Heart left ventricle (tissue), 16 donors: ENCODE data around the gene SNRNP35. TPM values are rescaled to one million over a fixed set of nuclear protein-coding genes. Genes with fewer than 3 reads are reported as not detected.
"Not testable (repeated sequence)": the region's sequence is repeated elsewhere in the genome, so short reads cannot be mapped to it uniquely, and the experiment has no call there.

Source experiments
- ATAC-seq, 4 donors: fragments of 200-7000 bp; cut with Tn5 transposase; one replicate each; pipeline ENCODE4 v1.9.1; 2020 to 2022; ENCODE audit warnings: moderate library complexity in 4 of 4, mild to moderate bottlenecking in 3 of 4, moderate number of reproducible peaks in 1 of 4
- DNase-seq, 5 donors: peaks; one replicate each; pipeline ENCODE4 v3.0.0-alpha.2; 2020
- H3K27ac ChIP-seq, 12 donors: fragments of 200-600 bp; sonication (generic) in 4 of 12; one replicate each; pipeline versions ENCODE4 v1.5.0 to v1.8.0; 2016 to 2022; ENCODE audit warnings: mild to moderate bottlenecking in 2 of 12
- H3K27me3 ChIP-seq, 9 donors: fragments of 200-600 bp; sonication (generic) in 2 of 9; one replicate each; pipeline versions ENCODE4 v1.5.1 to v1.8.0; 2016 to 2022; ENCODE audit warnings: mild to moderate bottlenecking in 3 of 9
- H3K36me3 ChIP-seq, 9 donors: fragments of 200-600 bp; sonication (generic) in 2 of 9; one replicate each; pipeline versions ENCODE4 v1.5.0 to v1.8.0; 2018 to 2022; ENCODE audit warnings: mild to moderate bottlenecking in 2 of 9
- H3K4me1 ChIP-seq, 12 donors: fragments of 200-600 bp; sonication (generic) in 4 of 12; one replicate each; pipeline versions ENCODE4 v1.5.0 to v1.8.0; 2016 to 2022; ENCODE audit warnings: mild to moderate bottlenecking in 3 of 12
- H3K4me3 ChIP-seq, 12 donors: fragments of 200-600 bp; sonication (generic) in 4 of 12; one replicate each; pipeline versions ENCODE4 v1.5.0 to v1.8.0; 2017 to 2022; ENCODE audit warnings: mild to moderate bottlenecking in 9 of 12, moderate library complexity in 4 of 12
- H3K9me3 ChIP-seq, 12 donors: fragments of 200-600 bp; sonication (generic) in 4 of 12; one replicate each; pipeline versions ENCODE4 v1.5.0 to v1.8.0; 2016 to 2022; ENCODE audit warnings: mild to moderate bottlenecking in 1 of 12
- CTCF ChIP-seq, 12 donors: fragments of 200-600 bp; sonication (generic) in 4 of 12; IDR thresholded peaks; one replicate each; pipeline versions ENCODE4 v1.5.0 to v1.8.0; 2018 to 2022; ENCODE audit warnings: antibody characterized with exemption in 12 of 12, mild to moderate bottlenecking in 5 of 12
- POLR2A ChIP-seq, 2 donors: fragments of 450-650 bp; IDR thresholded peaks; one replicate each; pipeline ENCODE4 v1.6.1; 2017; ENCODE audit warnings: antibody characterized with exemption in 2 of 2, mild to moderate bottlenecking in 2 of 2, moderate library complexity in 2 of 2
- WGBS, 4 donors: extraction: QIAGEN DNeasy Blood & Tissue Kit in 2 of 4; methylation state at CpG; one replicate each; pipeline versions ENCODE4 v1.1.5 to v1.1.7; 2013 to 2018; 5-methylcytosine and 5-hydroxymethylcytosine counted together
- intact Hi-C, 10 donors: fragments of 100-400 bp; cut with DNase I; formaldehyde crosslinking; loops; one replicate each; pipeline versions ENCODE4 v1.11.1 to v1.14.2; 2022
- polyA plus RNA-seq, 2 donors: library from polyadenylated mRNA; stranded (reverse); fragments of 200-250 nt; gene quantifications; one replicate each; pipeline ENCODE4 v1.2.3, GENCODE V29; 2013
- total RNA-seq, 9 donors: library from RNA; depleted of rRNA in 2 of 9; stranded (reverse); fragments of >200 nt in 2 of 9; fragmentation: NEBNext Ultra II Directional in 3 of 9; extraction: Animal tissue kit (Norgen Biotek cat#: 25700) in 3 of 9; gene quantifications; one replicate each; pipeline versions ENCODE4 v1.1.0 to v1.2.4, GENCODE V29; 2016 to 2023
- donor health status: ischemic (EF 13 %, LVEDD 7.1; RV severe dilation, severe dysfunction).
- donor health status: healthy with polysubstance abuse.
- donor health status: DM: no; HTN: yes; CAD: no.
- donor health status: DM: no; HTN: no; CAD: no.
- donor health status: ischemic (EF 25% LVEDD 6.9; RV normal size, moderate dysfunction).
- donor health status: ischemic (EF 25% LVEDD 5.7; RV mildly dilated, moderate dysfunction).
- donor health status: healthy.
- donor health status: DM: yes; HTN: yes; CAD: no.
- donor health status: ischemic (EF 35%, LVEDD 5.7; RV mildly dilated, moderate dysfunction).
- donor health status: nonischemic (EF 11% LVEDD 7.7; RV severe dilation, severe dysfunction).
- donor health status: DM: yes; HTN: yes; CAD: no.
- donor health status: PGD.
- donor health status: ischemic (EF 29% LVEDD 5.4; RV normal size, mild dysfunction).
- donor health status: nonischemic (EF 23%, LVEDD 6.1; RV moderate dilation, normal function).

The SNRNP35 gene
- total and polyA plus RNA-seq, 11 donors: 18.5 to 72.8 (median 22.0) TPM

GRCh38 chr12:123450636-123451035 lies 7.3 kb upstream of the SNRNP35 start:
- 93 to 94% (median 94%) methylated on average over 9 of the region's 9 CpGs for WGBS, 4 donors
- intact Hi-C loops: loop anchor here in 1 of 10 donors (10.0 kb wide), 1 partner anchor 66 kb away; the partner anchor contains the start of gene KMT5A
- no peak for ATAC-seq

GRCh38 chr12:123452276-123452550 lies 5.7 kb upstream of the SNRNP35 start:
- H3K9me3 ChIP-seq, H3K4me3 ChIP-seq, ATAC-seq, DNase-seq, H3K36me3 ChIP-seq, H3K27ac ChIP-seq, H3K27me3 ChIP-seq: not testable (repeated sequence)
- intact Hi-C loops: loop anchor here in 1 of 10 donors (10.0 kb wide), 1 partner anchor 67 kb away; the partner anchor contains the start of gene KMT5A
- peaks cover 0 to 14% (median 0%) of the 10 kb centered on the region in 12 donors for H3K4me1 ChIP-seq
- WGBS, 4 donors: 0 to 92% (median 52%) methylated on average over 1 of the region's 1 CpG

More at GRCh38 chr12:123450636-123451035, 7.3 kb upstream of the SNRNP35 start:
- Histone ChIP-seq H3K4me1 (peaks cover 0 to 24% (median 8%) of the 10 kb centered on the region in 12 donors), H3K9me3 (no peaks in the 10 kb centered on the region), H3K27me3 (no peaks in the 10 kb centered on the region), H3K27ac (no peak overlapping the region), H3K36me3 (no peaks in the 10 kb centered on the region), H3K4me3 (no peak overlapping the region)
- TF ChIP-seq POLR2A (IDR thresholded peaks at IDR 0.05) (no peak), CTCF (IDR thresholded peaks at IDR 0.05) (no peak)
- DNase-seq: no peak

GRCh38 chr12:123453165-123453564 lies 4.8 kb upstream of the SNRNP35 start:
- no peaks in the 10 kb centered on the region for H3K9me3 ChIP-seq
- H3K4me1 ChIP-seq: peaks cover 0 to 9% (median 0%) of the 10 kb centered on the region in 12 donors
- ATAC-seq: no peak
- intact Hi-C loops: loop anchor here in 1 of 10 donors (10.0 kb wide), 1 partner anchor 68 kb away; the partner anchor contains the start of gene KMT5A
- no peak for DNase-seq
- no peak overlapping the region for H3K4me3 ChIP-seq
- no peak overlapping the region for H3K27ac ChIP-seq
- TF ChIP-seq POLR2A (IDR thresholded peaks at IDR 0.05) (no peak), CTCF (IDR thresholded peaks at IDR 0.05) (no peak)
- no peaks in the 10 kb centered on the region for H3K27me3 ChIP-seq
- WGBS, 4 donors: 57 to 67% (median 61%) methylated on average over 3 of the region's 3 CpGs
- H3K36me3 ChIP-seq: no peaks in the 10 kb centered on the region

- Histone ChIP-seq H3K36me3 (peaks cover 0 to 48% (median 24%) of the 10 kb centered on the region in 9 donors), H3K4me1 (peaks cover 0 to 47% (median 27%) of the 10 kb centered on the region in 12 donors)
- not testable (repeated sequence) for H3K27me3 ChIP-seq, H3K9me3 ChIP-seq, H3K27ac ChIP-seq, ATAC-seq, DNase-seq, H3K4me3 ChIP-seq
- intact Hi-C loops: loop anchor here in 2 of 10 donors (5.0 kb wide), 2 partner anchors 69 to 71 kb away; partner anchors contain the start of gene RILPL1 (in 1 of the 2)
- WGBS, 4 donors: 91 to 97% (median 95%) methylated on average over 11 of the region's 11 CpGs
These were observed 5.2 kb downstream of the SNRNP35 start for GRCh38 chr12:123463174-123463573.

GRCh38 chr12:123465084-123465483 lies 7.1 kb downstream of the SNRNP35 start:
- no peak for TF ChIP-seq POLR2A (IDR thresholded peaks at IDR 0.05)
- no peak for TF ChIP-seq CTCF (IDR thresholded peaks at IDR 0.05)
- 45 to 76% (median 56%) methylated on average over 4 of the region's 4 CpGs for WGBS, 4 donors
- ATAC-seq (peak in 3 of 4 donors; percentile 64 to 78 (median 77)), DNase-seq (peak in 1 of 5 donors; percentile 55)
- peaks cover 0 to 50% (median 31%) of the 10 kb centered on the region in 9 donors for H3K36me3 ChIP-seq
- H3K4me1 ChIP-seq: peaks cover 0 to 34% (median 16%) of the 10 kb centered on the region in 12 donors
- no peaks in the 10 kb centered on the region for H3K27me3 ChIP-seq
- peak overlapping the region in 4 of 12 donors; percentile 0 to 31 (median 24) for H3K27ac ChIP-seq
- intact Hi-C loops: loop anchor here in 2 of 10 donors (5.0 kb wide), 2 partner anchors 38 to 117 kb away; partner anchors contain the start of gene TMED2 (in 1 of the 2)
- H3K4me3 ChIP-seq: no peak overlapping the region
- H3K9me3 ChIP-seq: no peaks in the 10 kb centered on the region
